HG02678 (cell line): Measurements from ENCODE around the gene CHST7.
"Not testable (repeated sequence)": the region's sequence is repeated elsewhere in the genome, so short reads cannot be mapped to it uniquely, and the experiment has no call there.

Experiments used
- ATAC-seq: cut with Tn5 transposase; IDR thresholded peaks from one replicate; pipeline ENCODE4 v1.9.1; 2021; ENCODE audit warnings: mild to moderate bottlenecking, moderate library complexity; ENCODE audit not compliant: unreplicated experiment

The CHST7 gene, protein sequence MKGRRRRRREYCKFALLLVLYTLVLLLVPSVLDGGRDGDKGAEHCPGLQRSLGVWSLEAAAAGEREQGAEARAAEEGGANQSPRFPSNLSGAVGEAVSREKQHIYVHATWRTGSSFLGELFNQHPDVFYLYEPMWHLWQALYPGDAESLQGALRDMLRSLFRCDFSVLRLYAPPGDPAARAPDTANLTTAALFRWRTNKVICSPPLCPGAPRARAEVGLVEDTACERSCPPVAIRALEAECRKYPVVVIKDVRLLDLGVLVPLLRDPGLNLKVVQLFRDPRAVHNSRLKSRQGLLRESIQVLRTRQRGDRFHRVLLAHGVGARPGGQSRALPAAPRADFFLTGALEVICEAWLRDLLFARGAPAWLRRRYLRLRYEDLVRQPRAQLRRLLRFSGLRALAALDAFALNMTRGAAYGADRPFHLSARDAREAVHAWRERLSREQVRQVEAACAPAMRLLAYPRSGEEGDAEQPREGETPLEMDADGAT

GRCh38 chrX:46573331-46573891 lies at the start of gene CHST7:
TSS of gene CHST7 (plus strand) at chrX:46573765. CDS start at chrX:46573932, 167 bp downstream.
- peak; percentile 53 for ATAC-seq

DNA sequence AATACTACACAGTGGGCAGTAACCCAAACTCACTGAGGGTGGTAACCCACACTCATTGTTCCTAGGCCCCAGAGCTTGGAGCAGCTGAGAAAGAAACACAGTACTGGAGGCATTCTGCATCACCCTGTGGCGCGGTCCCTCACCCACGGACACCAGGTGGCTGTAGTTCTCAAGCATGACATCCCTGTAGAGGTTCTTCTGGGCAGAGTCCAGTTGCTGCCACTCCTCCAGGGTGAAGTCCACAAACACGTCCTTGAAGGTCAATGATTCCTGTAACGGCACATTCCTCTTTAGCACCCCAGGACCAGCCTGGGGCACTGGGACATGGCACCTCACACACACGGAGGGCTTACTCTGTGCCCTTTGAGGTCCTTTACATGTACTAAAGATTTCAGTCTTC lies 44.9 kb upstream of the CHST7 start:
- ATAC-seq, result not testable (repeated sequence)

DNA sequence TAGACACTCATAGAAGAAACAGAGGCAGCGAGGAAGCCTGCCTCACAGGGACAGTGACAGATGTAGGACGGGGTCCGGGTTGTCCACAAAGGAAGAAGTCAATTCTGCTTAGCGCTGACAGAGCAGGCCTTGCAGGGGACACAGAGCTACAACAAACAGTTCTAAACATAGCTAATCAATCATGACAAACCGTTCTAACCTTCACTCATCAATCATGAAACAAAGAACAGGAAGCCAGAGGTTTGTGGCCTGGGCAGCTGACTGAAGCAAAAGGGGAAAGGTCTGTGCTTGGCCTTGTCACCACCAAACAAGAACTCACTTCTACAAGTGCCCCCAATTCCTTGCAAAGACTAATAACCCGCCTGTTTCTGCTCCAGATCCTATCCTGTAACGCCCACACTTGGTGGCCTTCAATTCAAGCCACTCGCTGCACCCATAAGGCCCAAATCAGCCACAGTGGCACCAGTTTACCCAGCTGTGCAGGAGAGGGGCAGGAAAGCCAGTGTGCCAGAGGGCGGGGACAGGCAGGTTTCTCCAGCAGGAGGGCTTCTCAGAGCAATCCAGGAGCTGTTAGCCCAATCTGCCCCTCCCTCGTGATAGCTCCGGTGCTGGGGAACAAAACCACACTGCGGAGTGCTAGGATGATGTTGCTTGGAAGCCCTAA lies 43.7 kb upstream of the CHST7 start:
- ATAC-seq, result not testable (repeated sequence)

DNA sequence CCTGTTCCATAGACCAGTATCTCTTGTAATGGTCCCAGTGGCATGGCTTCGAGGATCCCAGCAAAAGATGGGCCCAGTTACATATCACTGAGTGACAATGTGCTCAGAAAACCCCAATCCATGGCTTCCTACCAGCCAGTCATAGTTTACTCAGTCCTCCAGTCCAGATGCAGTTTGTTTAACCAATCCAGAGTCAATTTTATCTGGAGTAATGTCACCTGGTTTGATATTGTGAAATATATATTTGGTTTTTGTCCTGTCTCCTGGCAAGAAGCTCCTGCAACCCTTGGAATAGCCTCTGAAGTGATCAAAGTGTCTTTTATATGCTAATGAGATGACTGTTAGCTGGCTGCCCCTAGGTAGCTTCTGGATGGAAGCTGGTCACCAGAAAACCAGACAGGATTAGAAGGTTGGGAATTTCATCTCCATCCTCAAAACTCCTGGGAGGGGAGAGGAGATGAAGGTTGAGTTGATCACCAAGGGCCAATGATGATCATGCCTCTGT lies 43.1 kb upstream of the CHST7 start:
- not testable (repeated sequence) for ATAC-seq

DNA sequence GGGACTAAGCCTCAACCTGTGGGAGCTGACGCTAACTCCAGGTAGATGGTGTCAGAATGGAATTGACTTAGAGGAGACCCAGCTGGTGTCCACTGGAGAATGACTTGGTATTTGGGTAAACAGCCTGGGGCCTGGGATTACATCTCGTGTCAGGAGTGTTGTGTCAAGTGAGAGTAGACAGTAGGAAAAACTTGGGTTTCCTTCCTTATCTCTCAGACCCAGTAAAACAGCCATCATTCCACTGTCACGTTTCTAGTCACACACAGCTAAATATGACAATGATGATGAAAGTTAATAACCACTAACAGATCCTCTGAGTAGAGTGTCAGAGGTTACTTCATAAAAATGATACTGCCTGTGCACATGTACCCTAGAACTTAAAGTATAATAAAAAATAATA lies 42.1 kb upstream of the CHST7 start:
- ATAC-seq, result no peak

DNA sequence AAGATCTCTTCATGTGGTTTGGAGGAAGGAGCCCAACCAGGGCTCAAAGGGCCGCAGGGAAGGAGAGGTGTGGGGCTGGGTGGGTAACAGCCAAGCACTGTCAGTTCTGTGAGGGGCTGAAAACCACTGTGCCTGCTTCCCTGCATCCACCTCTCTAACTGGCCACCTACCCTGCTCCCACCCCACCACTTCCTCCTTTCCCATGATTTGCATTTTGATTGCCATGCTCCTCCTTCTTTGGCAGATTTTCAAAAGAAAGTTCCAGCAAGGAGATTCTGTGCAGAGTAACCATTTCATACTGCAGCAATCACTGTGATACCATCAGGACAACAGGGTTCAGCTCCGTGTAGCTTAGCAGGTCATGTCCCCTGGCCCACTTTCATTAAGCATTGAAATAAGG lies 30.1 kb upstream of the CHST7 start:
- no peak for ATAC-seq

DNA sequence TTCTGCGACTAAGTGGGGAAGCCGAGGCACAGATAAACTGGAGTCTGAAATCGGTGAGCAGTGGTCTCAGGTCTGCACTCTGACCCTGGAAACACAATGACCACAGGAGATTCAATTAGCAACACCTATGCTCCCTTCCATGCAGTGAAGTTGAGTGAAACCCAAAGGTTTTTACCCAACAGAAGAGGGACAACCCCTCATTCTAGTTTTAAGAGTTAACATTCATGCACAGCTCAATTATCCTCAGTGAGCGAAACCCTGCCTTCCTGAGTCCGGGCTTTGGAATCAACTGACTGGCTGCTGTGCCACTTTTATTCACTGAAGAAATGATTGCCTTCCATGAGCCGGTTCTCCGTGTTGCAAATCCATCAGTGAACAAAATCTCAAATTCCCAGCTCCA lies 29.0 kb upstream of the CHST7 start:
- not testable (repeated sequence) for ATAC-seq

DNA sequence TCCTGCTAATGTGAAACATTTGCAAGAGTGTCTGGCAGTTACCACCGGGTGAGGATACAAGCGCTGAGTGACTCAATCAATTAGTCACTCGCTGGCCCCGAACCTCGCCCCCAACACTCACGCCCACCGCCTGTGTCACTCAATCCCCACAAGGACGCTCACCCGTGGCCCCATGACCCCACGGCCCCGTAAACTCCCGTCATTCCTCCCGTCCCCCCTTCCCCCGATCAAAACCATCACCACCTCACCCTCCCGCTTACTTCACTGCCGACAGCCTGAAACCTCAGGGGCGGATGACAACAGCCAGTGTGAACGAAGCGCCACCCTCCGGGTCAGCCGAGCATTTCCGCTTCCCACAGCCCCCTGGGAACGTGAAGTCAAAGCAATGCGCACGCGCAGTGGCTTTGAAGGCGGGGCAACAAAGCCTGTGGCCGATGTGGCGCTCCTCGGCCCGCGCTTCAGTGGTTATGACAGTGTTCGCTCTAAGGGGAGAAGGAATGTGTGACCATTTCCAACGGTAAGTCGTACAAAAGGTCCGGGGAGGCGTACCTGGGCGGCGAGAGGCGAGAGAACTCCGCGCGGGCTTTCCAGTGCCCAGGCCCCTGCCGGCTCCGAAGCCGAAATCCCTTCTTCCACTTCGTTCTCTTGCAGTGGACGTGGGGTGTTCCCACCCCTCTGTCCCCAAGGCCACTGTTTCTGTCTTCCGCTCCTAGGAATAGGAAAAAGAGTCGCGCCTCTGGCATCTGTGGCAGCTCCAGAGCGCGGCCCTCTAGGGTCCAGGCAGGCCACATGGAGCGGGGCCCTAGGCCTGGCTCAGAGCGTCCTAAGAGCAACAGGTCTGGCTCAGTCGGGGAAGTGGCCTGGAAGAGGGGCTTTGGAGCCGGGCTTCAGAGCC lies 28.2 kb upstream of the CHST7 start, which contains the start of gene ZNF674:
TSS of gene ZNF674 (minus strand) at position 311 of the 895 bp plus-strand sequence. CDS start 3,334 bp downstream, outside the sequence.
- peak; percentile 86 for ATAC-seq

DNA sequence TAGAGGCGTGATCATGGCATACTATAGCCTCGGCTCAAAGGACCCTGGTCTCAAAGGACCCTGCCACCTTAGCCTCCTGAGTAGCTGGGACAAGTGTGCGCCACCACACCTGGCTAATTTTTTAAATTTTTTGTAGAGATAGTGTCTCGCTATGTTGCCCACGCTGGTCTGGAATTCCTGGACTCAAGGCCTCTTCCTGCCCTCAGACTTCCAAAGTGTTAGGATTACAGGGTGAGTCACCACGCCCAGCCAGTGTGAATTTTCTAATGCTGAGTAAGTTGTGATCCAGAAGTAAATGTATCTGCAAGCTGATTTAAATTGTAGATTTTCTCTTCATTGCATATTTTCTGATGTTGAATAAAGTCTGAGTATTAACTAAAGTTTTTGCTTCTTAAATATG lies 25.7 kb upstream of the CHST7 start:
- no peak for ATAC-seq

DNA sequence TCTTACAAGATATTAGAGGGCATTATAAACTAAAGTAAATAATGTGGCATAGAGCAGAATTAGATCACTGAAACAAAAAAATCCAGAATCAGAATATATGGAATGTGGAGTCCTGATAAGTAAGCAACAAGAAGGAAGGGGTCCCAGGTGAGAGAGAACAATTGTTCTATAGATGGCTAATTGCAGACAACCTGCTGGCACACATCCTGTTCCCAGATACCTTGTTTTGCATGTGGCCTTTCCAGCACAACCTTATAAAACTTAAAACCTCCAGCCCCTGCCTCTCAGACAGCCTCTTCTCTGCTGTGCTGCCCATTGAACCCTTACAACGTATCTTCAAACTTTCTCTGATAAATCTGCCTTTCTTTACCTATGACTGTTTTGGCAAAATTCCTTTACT lies 23.7 kb upstream of the CHST7 start:
- ATAC-seq, result no peak

GRCh38 chrX:46551494-46552128 lies 22.0 kb upstream of the CHST7 start:
- no peak for ATAC-seq

- no peak for ATAC-seq
Observed at GRCh38 chrX:46553935-46554334, 19.6 kb upstream of the CHST7 start.

- no peak for ATAC-seq
Observed at GRCh38 chrX:46554942-46555341, 18.6 kb upstream of the CHST7 start.

- no peak for ATAC-seq
Observed at GRCh38 chrX:46559062-46559461, 14.5 kb upstream of the CHST7 start.

- ATAC-seq, result peak; percentile 97
Observed at GRCh38 chrX:46561824-46562657, 11.5 kb upstream of the CHST7 start.

DNA sequence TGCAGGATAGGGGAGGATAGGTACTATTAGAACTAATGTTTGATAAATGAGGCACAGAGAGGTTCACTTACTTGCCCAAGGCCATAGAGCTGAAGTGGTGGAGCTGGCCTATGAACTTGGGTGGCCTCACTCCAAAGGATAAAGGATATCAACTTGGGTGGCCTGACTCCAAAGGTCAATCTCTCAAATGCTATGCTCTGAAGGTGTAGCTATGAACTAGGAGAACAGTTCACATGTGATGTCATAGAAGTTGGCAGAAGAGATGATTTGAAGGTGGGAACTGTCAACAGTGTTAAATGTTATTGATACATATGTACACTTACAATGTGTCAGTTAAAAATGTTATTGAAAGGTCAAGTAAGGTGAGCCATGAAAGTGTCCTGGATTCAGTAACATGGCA lies 6.2 kb upstream of the CHST7 start:
- ATAC-seq, result no peak

DNA sequence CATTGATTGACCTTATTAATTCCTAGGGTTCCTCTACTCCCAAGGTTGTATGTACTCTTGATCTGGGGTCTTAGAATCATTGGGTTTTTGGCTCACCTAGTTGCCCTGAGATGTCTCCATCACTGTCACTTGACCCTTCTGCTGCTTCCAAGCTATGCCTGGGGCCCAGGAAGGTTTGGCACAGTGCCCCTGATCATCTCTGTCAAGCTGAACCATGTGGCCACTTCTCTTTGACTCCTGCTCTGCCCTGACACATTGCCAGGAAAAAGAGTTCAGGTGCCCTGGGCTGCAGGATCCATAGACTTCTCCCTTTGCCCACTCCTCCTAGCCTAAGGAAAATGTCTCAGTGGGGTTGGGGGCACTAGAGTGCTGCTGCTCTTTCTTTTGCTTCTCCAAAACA lies 3.9 kb upstream of the CHST7 start:
- ATAC-seq, result no peak

DNA sequence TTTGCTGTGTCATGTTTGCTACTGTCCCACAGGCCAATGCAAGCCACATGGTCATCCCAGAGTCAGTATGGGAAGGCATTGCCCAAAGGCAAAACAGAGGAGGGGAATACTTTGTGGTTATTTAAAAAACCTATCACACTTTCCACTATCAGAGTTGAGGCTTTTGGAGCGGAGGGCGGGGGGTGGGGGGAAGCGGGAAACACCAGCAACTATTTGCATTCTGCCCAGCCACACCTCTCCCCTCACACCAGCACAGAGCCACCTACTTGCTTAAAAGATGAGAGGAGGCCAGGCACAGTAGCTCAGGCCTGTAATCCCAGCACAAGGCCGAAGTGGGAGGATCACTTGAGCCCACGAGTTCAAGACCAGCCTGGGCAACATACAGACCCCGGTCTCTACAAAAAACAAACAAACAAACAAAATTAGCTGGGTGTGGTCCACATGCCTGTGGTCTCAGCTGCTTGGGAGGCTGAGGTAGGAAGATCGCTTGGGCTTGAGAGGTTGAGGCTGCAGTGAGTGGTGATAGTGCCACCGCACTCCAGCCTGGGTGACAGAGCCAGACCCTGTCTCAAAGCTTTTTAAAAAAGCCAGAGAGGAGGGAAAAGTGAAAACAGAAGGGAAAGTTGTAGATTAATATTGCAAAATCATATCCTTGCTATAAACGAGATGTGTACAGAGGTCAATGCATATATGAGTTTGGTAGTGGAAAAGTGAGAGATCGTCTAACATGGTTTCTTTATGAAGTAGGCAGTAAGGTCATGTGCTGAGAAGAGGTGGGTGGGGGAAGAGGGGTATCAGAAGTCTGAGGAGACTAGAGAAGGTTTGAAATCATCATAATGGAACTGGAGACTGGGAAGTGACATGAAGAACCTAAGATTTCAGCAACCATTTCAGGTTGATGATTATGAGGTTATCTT lies 1.9 kb upstream of the CHST7 start:
- peak; percentile 14 for ATAC-seq
